Cardiac septum (tissue), 1 donor: ENCODE data around the gene RNF224. TPM values are rescaled to one million over a fixed set of nuclear protein-coding genes. Genes with fewer than 3 reads are reported as not detected.

Experiments
- DNase-seq: peaks from one replicate; pipeline ENCODE4 v3.0.0-alpha.2; 2020; ENCODE audit warnings: low spot score
- intact Hi-C: fragments of 100-400 bp; cut with DNase I; formaldehyde crosslinking; loops from one replicate; pipeline ENCODE4 v1.14.0; 2022
- total RNA-seq: library from RNA; stranded (reverse); fragmentation: NEBNext Ultra II Directional; extraction: Animal tissue kit (Norgen Biotek cat#: 25700); gene quantifications from one replicate; pipeline ENCODE4 v1.2.1, GENCODE V29; 2021
- donor health status: DM: no; HTN: no; CAD: no.

RNF224 gene
- total RNA-seq, 1 donor from 2014 or later: not detected

GRCh38 chr9:137264067-137264466, 36.8 kb downstream of the RNF224 start:
- intact Hi-C loops: no loop called here
- DNase-seq: no peak

GRCh38 chr9:137265496-137266161, 38.3 kb downstream of the RNF224 start:
- intact Hi-C loops: no loop called here
- DNase-seq: no peak

GRCh38 chr9:137266162-137266527, 38.8 kb downstream of the RNF224 start:
- intact Hi-C loops: no loop called here
- no peak for DNase-seq

GRCh38 chr9:137266585-137267453, 39.5 kb downstream of the RNF224 start:
- intact Hi-C loops: no loop called here
- DNase-seq: no peak

- no peak for DNase-seq
- intact Hi-C loops: no loop called here
These were observed 40.6 kb downstream of the RNF224 start for GRCh38 chr9:137267933-137268355.

GRCh38 chr9:137268538-137269201, 41.4 kb downstream of the RNF224 start:
- intact Hi-C loops: no loop called here
- DNase-seq: no peak

- intact Hi-C loops: no loop called here
- no peak for DNase-seq
These were observed 42.0 kb downstream of the RNF224 start for GRCh38 chr9:137269231-137269772.

GRCh38 chr9:137270929-137271695, 43.8 kb downstream of the RNF224 start:
- intact Hi-C loops: no loop called here
- DNase-seq: no peak

- no peak for DNase-seq
- intact Hi-C loops: no loop called here
These were observed 44.4 kb downstream of the RNF224 start for GRCh38 chr9:137271696-137272076.

GRCh38 chr9:137272241-137273094, 45.2 kb downstream of the RNF224 start:
- no peak for DNase-seq
- intact Hi-C loops: no loop called here

- DNase-seq: no peak
- intact Hi-C loops: no loop called here
These were observed 45.8 kb downstream of the RNF224 start for GRCh38 chr9:137273095-137273490.

GRCh38 chr9:137273611-137274320, 46.5 kb downstream of the RNF224 start:
- intact Hi-C loops: no loop called here
- no peak for DNase-seq

- DNase-seq: no peak
- intact Hi-C loops: no loop called here
These were observed 47.9 kb downstream of the RNF224 start for GRCh38 chr9:137275203-137275587.

GRCh38 chr9:137275588-137276472, 48.5 kb downstream of the RNF224 start:
- DNase-seq: no peak
- intact Hi-C loops: no loop called here

GRCh38 chr9:137276473-137277328, 49.4 kb downstream of the RNF224 start:
- intact Hi-C loops: no loop called here
- peak; percentile 92 for DNase-seq

- intact Hi-C loops: no loop called here
- peak; percentile 95 for DNase-seq
These were observed 50.2 kb downstream of the RNF224 start, which contains the start of gene TOR4A for GRCh38 chr9:137277329-137278041. TOR4A (plus strand) TSS chr9:137277726; CDS start chr9:137278690, 964 bp downstream.
